Small intestine (tissue), 7 donors: ENCODE measurements around the gene TRAPPC12. TPM values are rescaled to one million over a fixed set of nuclear protein-coding genes. Genes with fewer than 3 reads are reported as not detected.

Experiments used
- DNase-seq, 2 donors: peaks; one replicate each; pipeline versions ENCODE4 v3.0.0 to v3.0.0-alpha.2; 2013
- FAIRE-seq: peaks from 2 replicates; lab custom pipeline; 2012; peaks lifted over from hg19 to GRCh38; lab: Jason Lieb, UNC
- H3K27ac ChIP-seq, 3 donors: one replicate each; pipeline ENCODE4 v1.5.1; 2013; ENCODE audit warnings: low read length in 2 of 3, mild to moderate bottlenecking in 2 of 3, control low read depth in 1 of 3, inconsistent platforms in 1 of 3, low read depth in 1 of 3, moderate library complexity in 1 of 3
- H3K27me3 ChIP-seq, 3 donors: one replicate each; pipeline ENCODE4 v1.6.1; 2013; ENCODE audit warnings: low read length in 3 of 3, inconsistent platforms in 1 of 3; ENCODE audit not compliant: control insufficient read depth in 3 of 3, insufficient read depth in 3 of 3
- H3K36me3 ChIP-seq, 3 donors: one replicate each; pipeline ENCODE4 v1.6.1; 2013; ENCODE audit warnings: low read length in 3 of 3, inconsistent platforms in 1 of 3, low read depth in 1 of 3, mild to moderate bottlenecking in 1 of 3, moderate library complexity in 1 of 3; ENCODE audit not compliant: control insufficient read depth in 3 of 3, insufficient read depth in 2 of 3
- H3K4me1 ChIP-seq, 3 donors: one replicate each; pipeline ENCODE4 v1.6.1; 2013; ENCODE audit warnings: low read length in 2 of 3, inconsistent platforms in 1 of 3, low read depth in 1 of 3, mild to moderate bottlenecking in 1 of 3, moderate library complexity in 1 of 3; ENCODE audit not compliant: control insufficient read depth in 3 of 3, insufficient read depth in 2 of 3
- H3K4me3 ChIP-seq, 3 donors: one replicate each; pipeline ENCODE4 v1.5.1; 2013; ENCODE audit warnings: low read length in 3 of 3, control low read depth in 1 of 3, inconsistent platforms in 1 of 3, low read depth in 1 of 3, mild to moderate bottlenecking in 1 of 3, moderate library complexity in 1 of 3
- H3K9me3 ChIP-seq, 2 donors: one replicate each; pipeline ENCODE4 v1.6.1; 2013; ENCODE audit warnings: low read depth in 1 of 2, low read length in 1 of 2; ENCODE audit not compliant: control insufficient read depth in 2 of 2, insufficient read depth in 1 of 2
- WGBS, 3 donors: extraction: QIAGEN DNeasy Blood & Tissue Kit; methylation state at CpG; one replicate each; pipeline ENCODE4 v1.1.7; 2013; 5-methylcytosine and 5-hydroxymethylcytosine counted together
- polyA plus RNA-seq, 4 donors: library from polyadenylated mRNA; stranded (reverse) in 3 of 4; unstranded in 1 of 4; fragments of 200-250 nt in 3 of 4; fragments of 120-200 nt in 1 of 4; gene quantifications; one replicate each; pipeline versions ENCODE4 v1.2.1 to v1.2.3, GENCODE V29; 2013
- donor health status: healthy with polysubstance abuse.
- donor health status: control.
- donor health status: control.
- donor health status: Bipolar disorder and iron deficiency.
- donor health status: healthy.

Gene TRAPPC12
- polyA plus RNA-seq, 4 donors, result 43.9 to 120 (median 87.9) TPM

DNA sequence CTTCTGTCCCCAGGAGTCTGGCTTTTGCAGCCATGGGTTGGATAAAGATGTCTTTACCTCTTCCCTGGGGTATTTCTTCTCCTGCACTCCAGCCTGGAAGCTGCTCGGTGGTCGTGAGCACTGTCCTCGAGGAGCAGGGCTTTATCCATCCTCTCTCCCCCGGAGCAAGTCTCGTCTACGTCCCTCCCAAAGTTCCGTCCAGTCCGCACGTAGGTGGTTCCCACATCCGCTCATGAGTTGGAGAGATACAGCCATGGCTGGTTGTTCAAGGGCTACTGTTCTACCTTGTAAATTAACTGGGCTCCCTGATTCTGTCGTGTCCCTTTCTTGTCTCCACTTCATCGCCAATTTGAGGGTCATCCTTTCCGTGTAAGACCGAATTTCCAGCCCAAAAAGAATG, 47.1 kb downstream of the TRAPPC12 start:
- FAIRE-seq (no peak), DNase-seq (no peak)
- Histone ChIP-seq H3K9me3 (no peaks in the 10 kb centered on the region), H3K4me3 (no peak overlapping the region), H3K36me3 (peaks cover 12 to 64% (median 27%) of the 10 kb centered on the region in 3 donors), H3K27ac (no peak overlapping the region), H3K27me3 (no peaks in the 10 kb centered on the region), H3K4me1 (no peaks in the 10 kb centered on the region)
- 91 to 96% (median 95%) methylated on average over 14 of the region's 14 CpGs for WGBS, 3 donors

GRCh38 chr2:3427272-3427671, 47.8 kb downstream of the TRAPPC12 start:
- H3K36me3 ChIP-seq, result peaks cover 8 to 58% (median 22%) of the 10 kb centered on the region in 3 donors
- 25 to 69% (median 43%) methylated on average over 6 of the region's 6 CpGs for WGBS, 3 donors
- no peak for FAIRE-seq

GRCh38 chr2:3428577-3428976, 49.1 kb downstream of the TRAPPC12 start:
- DNase-seq (no peak), FAIRE-seq (no peak)
- no peak overlapping the region for H3K4me3 ChIP-seq
- whole genome bisulfite sequencing, 3 donors, result 91 to 93% (median 91%) methylated on average over 9 to 10 of the region's 10 CpGs
- no peaks in the 10 kb centered on the region for H3K9me3 ChIP-seq
- H3K4me1 ChIP-seq, result no peaks in the 10 kb centered on the region
- H3K27ac ChIP-seq, result no peak overlapping the region
- H3K27me3 ChIP-seq, result no peaks in the 10 kb centered on the region
- H3K36me3 ChIP-seq, result peaks cover 6 to 57% (median 16%) of the 10 kb centered on the region in 3 donors

More at GRCh38 chr2:3427272-3427671, 47.8 kb downstream of the TRAPPC12 start:
- Histone ChIP-seq H3K9me3 (no peaks in the 10 kb centered on the region), H3K4me3 (no peak overlapping the region), H3K27me3 (no peaks in the 10 kb centered on the region), H3K4me1 (no peaks in the 10 kb centered on the region), H3K27ac (peak overlapping the region in 1 of 3 donors; percentile 8)
- no peak for DNase-seq

DNA sequence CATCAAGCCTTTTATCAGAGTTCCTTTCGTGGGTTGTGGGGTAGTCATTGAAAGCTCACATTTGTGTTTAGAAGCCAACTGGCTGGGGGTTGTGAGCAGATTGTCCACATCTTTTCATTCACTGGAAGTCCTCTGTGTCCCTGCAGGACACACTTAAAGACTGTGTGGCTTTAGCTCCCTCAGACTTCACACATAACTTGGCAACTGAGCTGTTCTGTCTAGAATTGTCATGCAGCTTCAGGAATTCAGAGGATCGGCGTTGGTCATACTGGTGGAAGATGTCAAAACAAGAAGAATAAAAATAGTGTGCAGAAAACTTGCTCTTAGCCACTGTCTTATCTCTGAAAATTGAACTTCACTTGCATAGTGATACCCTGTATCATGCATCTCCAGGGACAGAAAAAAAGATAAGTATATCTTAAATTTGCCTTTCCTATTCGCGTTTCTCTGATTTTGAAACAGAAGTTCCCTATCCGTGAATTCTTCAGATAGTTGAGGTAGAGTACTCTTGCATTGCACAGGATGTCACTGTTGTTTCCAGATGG, 49.6 kb downstream of the TRAPPC12 start:
- FAIRE-seq (no peak), DNase-seq (no peak)
- WGBS, 3 donors, result 91% methylated on average over 6 of the region's 6 CpGs
- H3K27ac ChIP-seq, result no peak overlapping the region
- H3K27me3 ChIP-seq, result no peaks in the 10 kb centered on the region
- H3K9me3 ChIP-seq, result no peaks in the 10 kb centered on the region
- H3K4me3 ChIP-seq, result no peak overlapping the region
- H3K4me1 ChIP-seq, result no peaks in the 10 kb centered on the region
- H3K36me3 ChIP-seq, result peaks cover 6 to 51% (median 16%) of the 10 kb centered on the region in 3 donors

DNA sequence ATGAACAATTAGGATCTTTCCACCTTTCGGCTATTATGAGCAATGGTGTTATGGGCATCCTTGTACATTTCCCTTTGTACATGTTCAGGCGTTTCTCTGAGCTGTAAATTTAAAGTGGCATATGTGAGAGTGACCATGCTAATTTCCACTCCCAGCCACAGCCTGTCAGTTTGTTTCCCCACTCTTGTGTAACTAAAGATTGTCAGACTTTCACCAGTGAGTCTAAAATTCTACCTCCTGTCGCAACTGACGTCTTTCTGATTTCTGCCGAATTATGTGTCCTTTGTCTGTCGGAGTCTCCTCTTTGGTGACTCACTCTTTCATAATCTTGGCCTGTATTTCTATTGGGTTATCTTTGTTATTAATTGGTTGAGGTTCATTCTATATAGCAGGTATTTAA, 50.7 kb downstream of the TRAPPC12 start:
- H3K27me3 ChIP-seq, result no peaks in the 10 kb centered on the region
- H3K4me1 ChIP-seq, result no peaks in the 10 kb centered on the region
- WGBS, 3 donors, result 93 to 95% (median 94%) methylated on average over 6 of the region's 6 CpGs
- H3K27ac ChIP-seq, result no peak overlapping the region
- no peaks in the 10 kb centered on the region for H3K9me3 ChIP-seq
- DNase-seq (no peak), FAIRE-seq (no peak)
- no peak overlapping the region for H3K4me3 ChIP-seq
- H3K36me3 ChIP-seq, result peaks cover 6 to 50% (median 9%) of the 10 kb centered on the region in 3 donors

- no peaks in the 10 kb centered on the region for H3K9me3 ChIP-seq
- WGBS, 3 donors, result 94 to 95% (median 94%) methylated on average over 20 of the region's 20 CpGs
- H3K27me3 ChIP-seq, result no peaks in the 10 kb centered on the region
- no peak overlapping the region for H3K27ac ChIP-seq
- no peaks in the 10 kb centered on the region for H3K4me1 ChIP-seq
- FAIRE-seq (no peak), DNase-seq (no peak)
- peaks cover 3 to 46% (median 5%) of the 10 kb centered on the region in 3 donors for H3K36me3 ChIP-seq
- H3K4me3 ChIP-seq, result no peak overlapping the region
Observed at GRCh38 chr2:3430740-3431490, 51.4 kb downstream of the TRAPPC12 start.

DNA sequence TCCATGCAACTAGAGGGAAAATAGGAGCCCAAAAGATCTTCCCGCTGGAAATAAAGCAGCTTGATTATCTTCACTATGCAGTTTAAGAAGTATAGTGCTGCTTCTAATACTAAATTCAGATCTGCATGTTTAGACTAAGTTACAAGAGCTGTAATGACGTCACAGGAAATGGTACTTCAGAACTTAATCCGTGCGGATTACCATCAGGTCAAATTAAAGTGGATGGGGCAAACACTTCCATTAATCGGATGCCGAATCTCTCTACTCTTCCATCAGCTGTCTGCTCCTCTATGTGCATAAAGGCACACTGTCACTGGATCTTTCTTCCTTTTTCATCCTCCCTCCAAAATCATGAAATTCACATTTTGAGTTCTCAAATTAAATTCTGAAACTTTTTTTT, 52.6 kb downstream of the TRAPPC12 start:
- peaks cover 3 to 37% (median 3%) of the 10 kb centered on the region in 3 donors for H3K36me3 ChIP-seq
- no peak overlapping the region for H3K4me3 ChIP-seq
- H3K27me3 ChIP-seq, result no peaks in the 10 kb centered on the region
- no peak overlapping the region for H3K27ac ChIP-seq
- FAIRE-seq (no peak), DNase-seq (no peak)
- H3K9me3 ChIP-seq, result no peaks in the 10 kb centered on the region
- no peaks in the 10 kb centered on the region for H3K4me1 ChIP-seq
- WGBS, 3 donors, result 76 to 92% (median 86%) methylated on average over 6 of the region's 6 CpGs

- WGBS, 3 donors, result 90 to 93% (median 92%) methylated on average over 10 of the region's 10 CpGs
- FAIRE-seq (no peak), DNase-seq (no peak)
- H3K9me3 ChIP-seq, result no peaks in the 10 kb centered on the region
- peaks cover 3 to 33% (median 3%) of the 10 kb centered on the region in 3 donors for H3K36me3 ChIP-seq
- H3K4me1 ChIP-seq, result no peaks in the 10 kb centered on the region
- H3K4me3 ChIP-seq, result no peak overlapping the region
- no peak overlapping the region for H3K27ac ChIP-seq
- no peaks in the 10 kb centered on the region for H3K27me3 ChIP-seq
Observed at GRCh38 chr2:3432693-3433338, 53.3 kb downstream of the TRAPPC12 start.
